Heart left ventricle (tissue), 16 donors: ENCODE results near the gene PTTG2. TPM values are rescaled to one million over a fixed set of nuclear protein-coding genes. Genes with fewer than 3 reads are reported as not detected.

Experiments used
- ATAC-seq, 4 donors: fragments of 200-7000 bp; cut with Tn5 transposase; one replicate each; pipeline ENCODE4 v1.9.1; 2020 to 2022; ENCODE audit warnings: moderate library complexity in 4 of 4, mild to moderate bottlenecking in 3 of 4, moderate number of reproducible peaks in 1 of 4
- DNase-seq, 5 donors: peaks; one replicate each; pipeline ENCODE4 v3.0.0-alpha.2; 2020
- H3K27ac ChIP-seq, 12 donors: fragments of 200-600 bp; sonication (generic) in 4 of 12; one replicate each; pipeline versions ENCODE4 v1.5.0 to v1.8.0; 2016 to 2022; ENCODE audit warnings: mild to moderate bottlenecking in 2 of 12
- H3K27me3 ChIP-seq, 9 donors: fragments of 200-600 bp; sonication (generic) in 2 of 9; one replicate each; pipeline versions ENCODE4 v1.5.1 to v1.8.0; 2016 to 2022; ENCODE audit warnings: mild to moderate bottlenecking in 3 of 9
- H3K36me3 ChIP-seq, 9 donors: fragments of 200-600 bp; sonication (generic) in 2 of 9; one replicate each; pipeline versions ENCODE4 v1.5.0 to v1.8.0; 2018 to 2022; ENCODE audit warnings: mild to moderate bottlenecking in 2 of 9
- H3K4me1 ChIP-seq, 12 donors: fragments of 200-600 bp; sonication (generic) in 4 of 12; one replicate each; pipeline versions ENCODE4 v1.5.0 to v1.8.0; 2016 to 2022; ENCODE audit warnings: mild to moderate bottlenecking in 3 of 12
- H3K4me3 ChIP-seq, 12 donors: fragments of 200-600 bp; sonication (generic) in 4 of 12; one replicate each; pipeline versions ENCODE4 v1.5.0 to v1.8.0; 2017 to 2022; ENCODE audit warnings: mild to moderate bottlenecking in 9 of 12, moderate library complexity in 4 of 12
- H3K9me3 ChIP-seq, 12 donors: fragments of 200-600 bp; sonication (generic) in 4 of 12; one replicate each; pipeline versions ENCODE4 v1.5.0 to v1.8.0; 2016 to 2022; ENCODE audit warnings: mild to moderate bottlenecking in 1 of 12
- POLR2A ChIP-seq, 2 donors: fragments of 450-650 bp; IDR thresholded peaks; one replicate each; pipeline ENCODE4 v1.6.1; 2017; ENCODE audit warnings: antibody characterized with exemption in 2 of 2, mild to moderate bottlenecking in 2 of 2, moderate library complexity in 2 of 2
- WGBS, 4 donors: extraction: QIAGEN DNeasy Blood & Tissue Kit in 2 of 4; methylation state at CpG; one replicate each; pipeline versions ENCODE4 v1.1.5 to v1.1.7; 2013 to 2018; 5-methylcytosine and 5-hydroxymethylcytosine counted together
- intact Hi-C, 10 donors: fragments of 100-400 bp; cut with DNase I; formaldehyde crosslinking; loops; one replicate each; pipeline versions ENCODE4 v1.11.1 to v1.14.2; 2022
- polyA plus RNA-seq, 2 donors: library from polyadenylated mRNA; stranded (reverse); fragments of 200-250 nt; gene quantifications; one replicate each; pipeline ENCODE4 v1.2.3, GENCODE V29; 2013
- total RNA-seq, 9 donors: library from RNA; depleted of rRNA in 2 of 9; stranded (reverse); fragments of >200 nt in 2 of 9; fragmentation: NEBNext Ultra II Directional in 3 of 9; extraction: Animal tissue kit (Norgen Biotek cat#: 25700) in 3 of 9; gene quantifications; one replicate each; pipeline versions ENCODE4 v1.1.0 to v1.2.4, GENCODE V29; 2016 to 2023
- TF ChIP-seq, protein P1 (sequence below), 12 donors: fragments of 200-600 bp; sonication (generic) in 4 of 12; IDR thresholded peaks; one replicate each; pipeline versions ENCODE4 v1.5.0 to v1.8.0; 2018 to 2022; ENCODE audit warnings: antibody characterized with exemption in 12 of 12, mild to moderate bottlenecking in 5 of 12
- donor health status: ischemic (EF 13 %, LVEDD 7.1; RV severe dilation, severe dysfunction).
- donor health status: healthy with polysubstance abuse.
- donor health status: DM: no; HTN: yes; CAD: no.
- donor health status: DM: no; HTN: no; CAD: no.
- donor health status: ischemic (EF 25% LVEDD 6.9; RV normal size, moderate dysfunction).
- donor health status: ischemic (EF 25% LVEDD 5.7; RV mildly dilated, moderate dysfunction).
- donor health status: healthy.
- donor health status: DM: yes; HTN: yes; CAD: no.
- donor health status: ischemic (EF 35%, LVEDD 5.7; RV mildly dilated, moderate dysfunction).
- donor health status: nonischemic (EF 11% LVEDD 7.7; RV severe dilation, severe dysfunction).
- donor health status: DM: yes; HTN: yes; CAD: no.
- donor health status: PGD.
- donor health status: ischemic (EF 29% LVEDD 5.4; RV normal size, mild dysfunction).
- donor health status: nonischemic (EF 23%, LVEDD 6.1; RV moderate dilation, normal function).

PTTG2 gene
- total and polyA plus RNA-seq, 11 donors: 0.48 to 2.3 (median 1.0) TPM; not detected in 3

DNA sequence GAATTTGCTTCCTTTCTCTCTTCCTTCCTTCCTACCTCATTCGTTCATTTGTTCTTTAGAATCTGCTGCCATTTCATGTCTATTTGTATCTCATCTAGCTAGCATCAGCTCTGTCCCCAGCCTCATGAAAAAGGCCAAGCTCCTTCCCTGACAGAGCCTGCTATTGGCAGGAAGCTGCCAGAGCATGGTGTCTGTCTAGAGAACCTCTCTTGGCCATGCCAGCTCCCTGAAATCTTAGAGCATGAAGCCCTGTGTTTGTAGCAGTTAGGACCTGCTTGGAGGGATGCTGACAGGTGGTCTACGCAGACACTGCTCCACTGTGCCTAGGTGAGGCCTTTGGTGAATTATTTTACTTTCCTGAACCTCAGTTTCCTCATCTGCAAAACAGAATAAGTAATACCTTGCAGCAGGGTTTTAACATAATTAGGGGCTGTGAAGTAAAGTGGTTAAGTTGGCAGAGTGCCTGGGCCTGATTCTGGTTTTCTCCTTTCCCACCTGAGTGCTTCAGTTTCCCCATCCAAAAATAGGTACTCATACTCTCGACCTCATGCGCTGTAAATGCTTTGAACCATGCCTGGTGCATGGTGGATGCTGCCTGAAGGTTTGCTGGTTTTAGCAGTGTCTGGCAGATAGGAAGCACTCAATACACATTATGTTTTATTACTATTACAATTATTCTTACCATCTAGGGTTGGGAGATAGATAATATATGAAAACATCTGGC, 4.7 kb downstream of the PTTG2 start:
- H3K4me1 ChIP-seq: peaks cover 0 to 35% (median 9%) of the 10 kb centered on the region in 12 donors
- intact Hi-C loops: loop anchor here in 1 of 10 donors (5.0 kb wide), 2 partner anchors 73 to 143 kb away; partner anchors contain the start of gene TBC1D1
- DNase-seq (no peak), ATAC-seq (peak in 1 of 4 donors; percentile 36)
- H3K9me3 ChIP-seq: no peaks in the 10 kb centered on the region
- no peak overlapping the region for H3K4me3 ChIP-seq
- no peak for TF ChIP-seq POLR2A (IDR thresholded peaks at IDR 0.05)
- TF ChIP-seq, protein P1, sequence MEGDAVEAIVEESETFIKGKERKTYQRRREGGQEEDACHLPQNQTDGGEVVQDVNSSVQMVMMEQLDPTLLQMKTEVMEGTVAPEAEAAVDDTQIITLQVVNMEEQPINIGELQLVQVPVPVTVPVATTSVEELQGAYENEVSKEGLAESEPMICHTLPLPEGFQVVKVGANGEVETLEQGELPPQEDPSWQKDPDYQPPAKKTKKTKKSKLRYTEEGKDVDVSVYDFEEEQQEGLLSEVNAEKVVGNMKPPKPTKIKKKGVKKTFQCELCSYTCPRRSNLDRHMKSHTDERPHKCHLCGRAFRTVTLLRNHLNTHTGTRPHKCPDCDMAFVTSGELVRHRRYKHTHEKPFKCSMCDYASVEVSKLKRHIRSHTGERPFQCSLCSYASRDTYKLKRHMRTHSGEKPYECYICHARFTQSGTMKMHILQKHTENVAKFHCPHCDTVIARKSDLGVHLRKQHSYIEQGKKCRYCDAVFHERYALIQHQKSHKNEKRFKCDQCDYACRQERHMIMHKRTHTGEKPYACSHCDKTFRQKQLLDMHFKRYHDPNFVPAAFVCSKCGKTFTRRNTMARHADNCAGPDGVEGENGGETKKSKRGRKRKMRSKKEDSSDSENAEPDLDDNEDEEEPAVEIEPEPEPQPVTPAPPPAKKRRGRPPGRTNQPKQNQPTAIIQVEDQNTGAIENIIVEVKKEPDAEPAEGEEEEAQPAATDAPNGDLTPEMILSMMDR (IDR thresholded peaks at IDR 0.05): no peak
- 69 to 79% (median 77%) methylated on average over 4 of the region's 4 CpGs for WGBS, 4 donors
- H3K27me3 ChIP-seq: no peaks in the 10 kb centered on the region
- no peaks in the 10 kb centered on the region for H3K36me3 ChIP-seq
- peak overlapping the region in 1 of 12 donors; percentile 38 for H3K27ac ChIP-seq

DNA sequence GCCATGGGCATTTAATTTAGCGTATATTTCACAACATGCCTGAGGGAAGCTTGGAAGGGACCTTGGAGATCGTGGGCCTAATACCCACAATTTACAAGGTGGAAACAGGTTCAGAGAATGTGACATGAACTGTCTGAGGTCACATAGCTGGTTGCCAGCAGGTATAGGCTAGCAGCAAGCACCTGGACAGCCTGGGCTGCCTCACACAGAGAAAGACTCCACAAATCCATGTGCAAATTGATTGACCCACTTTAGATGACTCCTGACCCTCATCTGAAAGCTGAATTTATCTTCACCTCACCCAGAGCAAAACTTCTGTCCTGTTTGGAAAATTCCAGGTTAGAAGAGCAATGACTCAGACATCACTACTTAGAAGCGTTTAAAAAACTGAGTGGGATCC, 5.8 kb downstream of the PTTG2 start:
- whole genome bisulfite sequencing, 4 donors: 94 to 97% (median 95%) methylated on average over 3 of the region's 3 CpGs
- intact Hi-C loops: loop anchor here in 1 of 10 donors (5.0 kb wide), 2 partner anchors 74 to 144 kb away; partner anchors contain the start of gene TBC1D1
- H3K27me3 ChIP-seq: no peaks in the 10 kb centered on the region
- DNase-seq (no peak), ATAC-seq (no peak)
- peak overlapping the region in 1 of 12 donors; percentile 38 for H3K27ac ChIP-seq
- peaks cover 0 to 47% (median 19%) of the 10 kb centered on the region in 12 donors for H3K4me1 ChIP-seq
- no peaks in the 10 kb centered on the region for H3K9me3 ChIP-seq
- H3K4me3 ChIP-seq: no peak overlapping the region
- TF ChIP-seq POLR2A (IDR thresholded peaks at IDR 0.05): no peak
- TF ChIP-seq, protein P1 (IDR thresholded peaks at IDR 0.05): no peak
- no peaks in the 10 kb centered on the region for H3K36me3 ChIP-seq

DNA sequence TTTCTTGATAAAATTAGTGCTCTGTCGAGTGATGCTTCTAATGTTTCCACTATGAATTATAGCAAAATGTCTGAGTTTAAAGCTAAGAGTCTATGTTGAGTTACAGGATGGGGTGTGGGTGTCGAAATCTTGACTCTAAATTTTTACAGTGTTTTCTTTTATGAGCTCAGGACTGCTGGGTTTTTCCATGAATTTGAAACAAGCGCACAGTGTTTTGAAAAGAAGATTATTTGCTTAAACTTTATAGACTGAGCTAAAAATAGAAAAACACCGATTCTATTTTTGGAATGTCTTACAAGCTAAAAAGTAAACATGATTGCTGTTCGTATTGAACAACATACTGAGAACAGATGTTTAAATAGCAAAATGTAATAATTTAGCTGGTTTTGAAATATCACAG, 7.5 kb downstream of the PTTG2 start:
- Histone ChIP-seq H3K9me3 (no peaks in the 10 kb centered on the region), H3K36me3 (no peaks in the 10 kb centered on the region), H3K27ac (peak overlapping the region in 4 of 12 donors; percentile 4 to 63 (median 26)), H3K27me3 (no peaks in the 10 kb centered on the region), H3K4me1 (peaks cover 0 to 49% (median 19%) of the 10 kb centered on the region in 12 donors), H3K4me3 (no peak overlapping the region)
- ATAC-seq: no peak
- DNase-seq: no peak
- 39 to 47% (median 45%) methylated on average over 5 of the region's 5 CpGs for WGBS, 4 donors
- intact Hi-C loops: loop anchor here in 1 of 10 donors (5.0 kb wide), 2 partner anchors 75 to 145 kb away; partner anchors contain the start of gene TBC1D1
- TF ChIP-seq, protein P1 (IDR thresholded peaks at IDR 0.05): no peak
- no peak for TF ChIP-seq POLR2A (IDR thresholded peaks at IDR 0.05)

DNA sequence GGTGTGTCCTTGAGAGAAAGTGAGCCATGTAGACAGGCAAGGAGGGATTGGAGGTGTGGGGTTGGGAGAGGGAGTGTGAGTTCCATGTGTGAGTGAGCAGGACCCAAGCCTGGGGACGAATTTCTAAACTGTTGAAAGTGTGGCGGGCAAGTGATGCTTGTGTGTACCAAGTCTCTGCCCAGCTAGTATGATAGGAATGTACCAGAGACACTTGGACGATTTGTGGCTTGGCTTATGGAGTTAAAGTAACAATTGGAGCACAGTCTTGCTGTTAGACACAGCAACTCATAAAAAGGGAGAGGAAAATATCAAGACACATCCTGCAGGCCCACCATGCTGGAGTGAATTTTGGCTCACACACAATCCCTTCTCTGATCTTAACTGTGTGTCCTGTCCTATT, 8.5 kb downstream of the PTTG2 start:
- H3K27me3 ChIP-seq: no peaks in the 10 kb centered on the region
- DNase-seq: no peak
- H3K4me3 ChIP-seq: no peak overlapping the region
- H3K9me3 ChIP-seq: no peaks in the 10 kb centered on the region
- H3K36me3 ChIP-seq: no peaks in the 10 kb centered on the region
- H3K27ac ChIP-seq: peak overlapping the region in 1 of 12 donors; percentile 63
- no peak for ATAC-seq
- TF ChIP-seq, protein P1 (IDR thresholded peaks at IDR 0.05): no peak
- no peak for TF ChIP-seq POLR2A (IDR thresholded peaks at IDR 0.05)
- 60 to 74% (median 68%) methylated on average over 3 of the region's 3 CpGs for WGBS, 4 donors
- H3K4me1 ChIP-seq: peaks cover 0 to 55% (median 24%) of the 10 kb centered on the region in 12 donors
- intact Hi-C loops: loop anchor here in 1 of 10 donors (5.0 kb wide), 2 partner anchors 76 to 146 kb away; partner anchors contain the start of gene TBC1D1
